NCI-H146 treated with DMSO at 0.1 percent for 48 hours (cell line): Measurements from ENCODE around the gene SUCLG2.

Experiments
- DNase-seq: peaks from one replicate; lab custom pipeline; 2025; ENCODE audit not compliant: unreplicated experiment; lab: John Stamatoyannopoulos, UW

The SUCLG2 gene

DNA sequence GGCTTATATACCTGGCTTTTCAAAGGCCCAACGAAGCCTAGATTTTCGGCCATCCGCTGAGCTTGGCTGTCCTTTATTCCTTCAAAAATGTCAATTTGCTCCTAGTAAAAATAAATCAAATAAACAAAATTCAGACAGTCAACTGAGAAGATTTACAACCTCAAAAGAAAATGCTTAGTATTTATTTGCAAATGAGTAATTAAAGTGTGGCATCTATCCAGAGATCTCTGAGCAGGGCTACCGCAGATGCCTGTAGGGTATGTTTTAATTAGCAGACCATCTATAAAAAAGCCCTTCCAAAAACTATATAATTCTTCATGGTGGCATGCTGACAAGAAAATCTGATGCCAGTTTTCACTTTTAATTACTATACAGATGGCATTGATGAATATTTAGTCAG, 136.2 kb downstream of the SUCLG2 start:
- DNase-seq: no peak

DNA sequence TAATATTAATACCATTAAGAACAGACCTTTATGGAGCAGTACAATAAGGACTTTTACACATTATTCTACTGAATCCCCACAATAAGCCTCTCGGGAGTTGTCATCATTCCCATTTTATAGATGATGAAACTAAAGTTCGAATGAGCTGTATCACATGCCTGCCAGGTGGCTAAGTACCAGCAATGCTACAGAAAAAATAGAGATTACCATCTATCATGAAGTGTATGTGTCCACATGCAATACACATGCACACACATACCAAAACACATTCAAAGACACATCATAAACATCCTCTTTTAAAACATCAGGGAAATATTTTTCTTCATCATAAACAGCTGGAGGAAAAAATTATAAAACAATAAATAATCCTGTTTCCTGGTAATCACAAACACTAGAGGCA, 136.6 kb downstream of the SUCLG2 start:
- DNase-seq: no peak

DNA sequence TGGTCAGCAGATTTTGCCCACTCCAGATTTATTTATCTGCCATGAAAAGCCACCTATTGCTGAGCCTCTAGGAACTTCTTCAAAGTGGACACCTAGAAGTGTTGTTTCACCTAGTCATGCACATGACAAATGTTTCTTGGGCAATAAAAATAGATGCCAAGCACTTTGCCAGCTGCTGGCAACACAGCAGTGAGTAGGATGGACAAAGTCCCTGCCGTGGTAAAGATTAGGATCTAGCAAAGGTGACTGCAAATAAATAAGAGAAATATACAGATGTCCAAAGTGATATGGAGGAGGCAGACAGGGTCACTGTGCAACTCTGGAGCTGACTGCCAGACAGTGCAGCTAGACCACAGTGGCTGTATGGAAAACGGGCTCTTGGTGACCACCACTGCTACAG, 137.9 kb downstream of the SUCLG2 start:
- DNase-seq: no peak

DNA sequence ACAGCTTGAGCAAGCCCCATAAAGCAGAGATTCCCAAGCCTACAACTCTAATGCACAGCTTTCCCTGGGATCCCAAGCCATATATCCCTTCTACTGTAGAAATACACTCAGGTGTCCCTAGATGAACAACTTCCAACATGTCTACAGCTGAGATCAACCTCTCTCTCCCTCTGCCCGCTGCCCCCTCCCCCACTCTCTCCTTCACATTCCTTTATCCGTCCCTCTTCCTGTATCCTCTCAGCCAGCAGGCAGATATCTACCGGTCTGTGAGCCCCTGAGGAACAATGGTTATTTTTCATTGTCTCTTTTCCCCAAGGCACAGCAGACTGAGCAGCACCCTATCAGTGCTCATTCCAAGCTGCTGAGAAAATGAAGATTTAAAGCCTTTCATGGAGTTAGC, 138.6 kb downstream of the SUCLG2 start:
- no peak for DNase-seq

DNA sequence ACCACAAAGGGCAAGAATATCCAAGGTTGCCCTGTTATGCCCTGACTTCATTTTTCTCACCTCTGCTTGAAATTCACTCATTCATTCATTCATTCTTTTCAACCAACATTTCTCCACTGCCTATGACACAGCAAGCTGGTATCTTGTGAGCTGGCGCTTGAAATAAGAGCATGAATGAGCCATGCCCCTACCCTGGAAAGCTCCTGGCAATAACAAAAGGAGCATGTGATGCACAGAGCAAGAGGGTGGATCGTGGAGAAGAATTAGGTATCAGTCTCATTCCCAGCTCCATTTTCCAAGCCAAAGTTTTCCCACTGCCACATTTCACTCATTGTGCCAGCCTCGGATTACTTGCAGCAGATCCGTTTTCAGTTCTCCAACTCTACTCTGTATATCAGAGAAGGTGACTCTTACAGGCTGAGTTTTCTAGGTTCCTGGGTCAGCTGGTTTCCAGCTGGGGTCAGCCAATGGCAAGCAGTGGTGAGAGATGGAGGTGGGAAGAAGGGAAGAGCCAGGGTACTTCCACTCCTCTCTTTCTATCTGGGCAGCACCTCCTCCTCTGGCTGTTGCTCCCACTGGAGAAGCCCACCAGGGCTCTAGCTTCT, 144.8 kb downstream of the SUCLG2 start:
- DNase-seq: no peak

DNA sequence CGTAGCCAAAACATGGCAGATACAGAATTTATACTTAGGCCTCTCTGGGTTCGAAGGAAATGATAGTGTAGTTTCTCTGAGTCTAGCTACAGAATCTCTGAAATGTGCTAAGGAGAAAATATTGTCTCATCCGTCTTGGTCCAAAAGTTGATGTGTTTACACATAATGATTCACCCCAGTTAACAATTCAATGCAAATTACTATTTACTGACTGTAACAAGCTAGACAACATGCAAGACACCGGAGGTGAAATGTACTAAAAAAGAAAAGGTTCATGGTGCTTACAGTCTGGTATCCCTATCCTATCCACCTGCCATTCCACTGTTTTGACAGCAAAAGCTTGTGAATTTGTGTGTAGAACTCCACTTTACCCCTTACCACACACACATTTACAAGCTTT, 146.8 kb downstream of the SUCLG2 start:
- no peak for DNase-seq

DNA sequence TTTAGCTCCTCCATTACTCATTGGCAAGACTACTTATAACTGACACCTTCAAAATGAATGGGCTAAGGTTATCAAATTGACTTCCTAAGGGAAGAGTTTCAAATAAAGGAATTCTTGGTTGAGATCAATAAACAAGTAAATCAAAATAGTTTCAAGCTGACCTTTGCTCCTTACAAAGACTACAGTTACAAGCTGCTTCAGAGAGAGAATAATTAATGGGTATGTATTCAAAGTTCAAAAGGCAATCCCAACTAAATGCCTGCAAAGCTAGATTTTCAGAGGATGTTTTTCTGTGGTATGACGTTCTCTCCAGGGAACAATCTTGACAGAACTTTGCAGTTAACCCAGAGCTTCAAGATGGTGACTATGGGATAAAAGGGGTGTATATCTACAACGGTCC, 153.7 kb downstream of the SUCLG2 start:
- DNase-seq: no peak

DNA sequence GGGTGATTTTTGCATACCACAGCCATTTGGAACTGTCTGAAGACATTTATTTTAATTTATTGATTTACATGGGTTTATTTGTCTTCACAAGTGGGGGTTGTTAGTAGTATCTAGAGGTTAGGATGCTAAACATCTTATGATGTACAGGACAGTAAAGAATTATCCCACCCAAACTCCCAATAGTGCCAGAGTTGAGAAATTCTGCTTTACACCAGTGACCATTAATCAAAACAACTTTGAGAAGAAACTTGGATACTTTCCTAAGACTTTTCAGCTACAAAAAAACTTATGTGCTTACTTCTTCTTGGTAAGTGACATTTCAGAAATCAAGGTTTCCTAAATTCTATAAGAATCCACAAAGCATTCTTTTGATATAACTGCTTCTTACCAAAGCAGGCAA, 156.7 kb downstream of the SUCLG2 start:
- DNase-seq: no peak

DNA sequence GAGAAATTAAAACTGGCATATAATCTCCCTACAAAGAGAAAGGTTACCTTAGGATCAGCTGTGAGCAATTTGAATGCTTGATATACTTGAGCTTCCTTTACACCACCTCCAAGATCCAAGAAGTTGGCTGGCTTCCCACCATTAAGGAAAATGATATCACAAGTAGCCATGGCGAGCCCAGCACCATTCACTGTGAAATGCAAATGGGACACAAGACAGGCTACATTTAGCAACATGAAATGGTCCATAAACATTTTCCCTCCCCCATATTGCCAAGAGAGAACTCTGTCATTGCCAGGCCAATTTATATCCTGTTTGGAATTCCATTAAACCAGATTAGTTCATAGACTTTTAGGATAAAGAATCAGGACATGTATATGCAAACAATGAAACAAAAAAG, 158.7 kb downstream of the SUCLG2 start:
- no peak for DNase-seq

DNA sequence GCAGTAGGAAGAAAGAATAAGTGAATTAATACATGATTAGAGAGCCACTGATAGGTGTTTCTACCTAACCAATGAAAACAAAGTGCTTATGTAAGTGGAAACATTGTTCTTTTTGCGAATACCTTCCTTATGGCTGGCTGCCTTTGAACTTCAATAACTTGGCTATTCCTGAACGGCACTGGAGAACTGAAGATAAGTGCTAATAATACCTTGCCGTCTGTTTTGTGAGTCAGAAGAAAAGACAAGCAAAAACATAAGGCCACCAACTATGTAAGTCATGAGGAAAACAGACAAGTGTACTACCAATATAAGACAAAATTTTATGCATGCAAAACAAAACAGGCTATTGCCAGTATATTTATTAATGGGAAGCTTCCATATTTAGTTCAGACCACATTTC, 160.6 kb downstream of the SUCLG2 start:
- DNase-seq: no peak

DNA sequence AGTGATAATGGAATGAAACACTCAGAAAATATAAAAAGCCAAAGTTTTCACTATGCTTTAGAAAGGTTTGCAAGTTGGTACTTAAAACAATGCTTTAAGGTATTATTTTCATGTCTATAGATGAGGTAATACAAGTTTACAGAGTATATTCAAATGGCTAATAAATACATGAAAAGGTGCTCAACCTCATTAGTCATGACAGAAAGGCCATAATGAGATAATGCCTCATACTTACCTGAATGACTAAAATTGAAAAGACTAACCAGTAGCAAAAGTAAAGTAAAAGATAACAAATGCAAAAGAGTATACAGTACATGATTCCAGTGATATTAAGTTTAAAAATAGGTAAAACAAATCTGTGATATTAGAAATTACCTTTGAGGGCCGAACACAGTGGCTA, 163.8 kb downstream of the SUCLG2 start:
- no peak for DNase-seq

DNA sequence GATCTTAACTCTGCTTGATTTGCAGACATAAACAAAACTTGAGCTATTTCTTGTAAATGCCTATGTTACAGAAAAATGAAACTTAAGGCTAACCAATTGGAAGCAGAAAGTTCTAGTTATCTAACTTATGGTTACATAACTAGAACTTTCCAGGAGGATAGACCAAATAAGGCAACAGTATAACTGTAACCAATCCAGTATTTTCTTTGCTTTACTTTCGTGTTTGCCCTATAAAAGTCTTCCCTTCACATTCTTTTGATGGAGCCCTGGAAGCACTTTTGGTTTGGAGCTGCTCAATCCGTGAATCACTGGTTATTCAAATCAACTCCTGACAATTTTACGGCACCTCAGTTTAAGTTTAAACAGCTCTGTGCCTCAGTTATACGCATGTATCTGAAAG, 164.6 kb downstream of the SUCLG2 start:
- no peak for DNase-seq

DNA sequence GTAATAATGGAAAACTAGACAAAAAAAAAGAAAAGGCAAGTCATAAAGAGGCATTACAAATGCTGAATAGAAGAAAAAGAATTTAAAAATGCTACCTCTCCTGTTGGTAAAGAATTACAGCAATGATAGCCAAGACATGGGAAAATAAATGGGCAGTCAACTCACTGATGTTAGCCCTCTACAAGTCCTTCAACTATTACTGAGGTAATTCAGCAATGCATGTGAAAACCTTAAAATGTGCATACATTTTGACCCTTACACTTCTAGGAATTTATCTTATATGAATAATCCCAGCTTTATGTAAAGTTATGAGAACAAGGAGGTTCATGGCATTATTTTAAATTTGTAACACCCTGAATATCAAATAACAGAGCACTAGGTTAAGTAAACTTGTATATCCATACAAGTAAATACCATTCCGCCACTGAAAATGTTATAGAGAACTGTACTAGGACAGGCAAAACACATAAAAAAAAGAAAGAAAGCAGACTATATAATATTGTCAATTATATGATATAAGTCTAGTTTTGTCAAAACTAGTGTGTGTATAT, 166.8 kb downstream of the SUCLG2 start:
- no peak for DNase-seq

DNA sequence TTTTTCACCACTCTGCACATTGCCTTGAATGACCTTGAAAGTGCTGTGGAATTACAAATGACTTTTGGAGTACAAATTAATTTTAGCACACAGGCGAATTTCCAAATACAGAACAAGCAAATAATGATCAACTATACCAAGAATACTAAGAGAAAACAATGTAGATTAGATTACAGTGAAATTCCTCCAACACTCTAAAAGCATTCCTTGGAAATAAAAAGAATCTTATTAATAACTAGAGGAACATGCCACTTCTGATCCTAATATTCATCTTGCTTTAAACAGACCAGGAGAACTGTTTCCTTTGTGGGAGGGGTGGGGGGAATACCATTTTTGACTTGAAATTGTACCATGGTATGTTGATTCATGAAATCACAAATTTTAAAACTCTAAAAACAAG, 167.5 kb downstream of the SUCLG2 start:
- no peak for DNase-seq

DNA sequence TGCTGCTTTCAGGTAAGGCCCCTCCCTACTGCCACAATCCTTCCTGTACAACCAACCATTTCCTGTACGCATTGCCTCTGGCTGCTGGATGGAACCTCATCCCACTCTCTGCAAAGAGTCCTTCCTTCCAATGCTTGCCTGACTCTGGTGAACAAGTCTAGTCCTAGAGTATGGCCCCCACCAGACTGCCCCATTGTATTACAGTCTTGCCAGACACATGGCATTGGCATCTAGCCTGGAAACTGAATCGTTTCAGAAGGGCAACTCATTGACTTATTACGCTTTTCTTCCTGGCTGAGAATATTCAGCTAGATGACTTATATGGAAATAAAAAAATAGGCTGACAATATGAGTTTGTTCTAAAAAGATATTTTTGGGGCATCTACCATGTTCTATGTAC, 170.3 kb downstream of the SUCLG2 start:
- no peak for DNase-seq

DNA sequence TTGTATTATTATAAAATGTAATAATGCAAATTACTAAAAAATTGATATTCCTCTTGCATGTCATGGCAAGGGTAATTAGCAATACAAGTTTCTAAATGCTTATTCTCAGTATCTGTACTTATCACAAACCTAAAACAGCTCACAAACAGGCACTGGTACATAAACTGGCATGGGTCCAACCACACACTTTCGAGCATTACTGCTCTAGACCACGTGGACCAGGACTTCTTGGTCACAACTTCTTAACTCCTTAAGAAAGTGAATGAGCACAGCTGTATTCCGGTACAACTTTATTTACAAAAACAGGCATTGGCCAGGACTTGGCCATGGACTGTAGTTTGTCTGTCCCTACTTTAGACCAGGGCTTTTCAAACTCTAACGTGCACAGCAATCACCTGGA, 173.3 kb downstream of the SUCLG2 start:
- no peak for DNase-seq

DNA sequence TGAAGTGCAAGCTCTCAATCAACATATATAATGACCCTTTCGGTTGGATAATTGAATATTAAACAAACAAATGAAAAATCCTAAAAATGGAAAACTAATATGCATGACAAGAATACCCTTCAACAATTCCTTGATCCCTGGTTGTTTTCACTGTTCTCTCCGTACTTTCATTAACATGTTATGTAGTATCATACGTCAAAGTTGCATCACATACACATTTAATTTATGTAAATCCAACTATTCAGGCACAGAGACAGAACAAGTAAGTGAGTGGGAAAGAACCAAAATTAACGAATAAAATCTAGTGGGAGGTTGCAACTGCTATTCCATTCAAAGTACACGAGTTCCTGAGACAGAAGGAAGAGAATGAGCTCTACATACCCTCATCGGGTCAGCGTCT, 176.0 kb downstream of the SUCLG2 start:
- DNase-seq: no peak

DNA sequence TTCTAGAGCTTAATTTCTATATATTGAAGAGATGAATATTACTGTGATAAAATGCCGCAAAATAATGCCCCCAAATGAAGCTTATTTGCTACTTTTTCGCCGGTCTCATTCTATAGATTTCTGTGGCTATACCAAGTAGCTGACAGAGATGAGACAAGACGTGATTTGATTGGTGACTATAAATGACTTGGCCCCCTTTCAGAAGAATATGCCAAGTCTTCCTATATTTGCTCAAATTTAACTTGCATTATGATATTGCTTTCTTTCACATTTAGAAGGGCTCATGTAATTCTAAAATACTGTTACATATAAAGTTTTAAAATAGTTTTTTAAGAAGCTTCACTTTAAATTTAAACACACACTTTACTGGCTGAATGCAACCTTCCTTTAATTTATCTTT, 180.1 kb downstream of the SUCLG2 start:
- no peak for DNase-seq

DNA sequence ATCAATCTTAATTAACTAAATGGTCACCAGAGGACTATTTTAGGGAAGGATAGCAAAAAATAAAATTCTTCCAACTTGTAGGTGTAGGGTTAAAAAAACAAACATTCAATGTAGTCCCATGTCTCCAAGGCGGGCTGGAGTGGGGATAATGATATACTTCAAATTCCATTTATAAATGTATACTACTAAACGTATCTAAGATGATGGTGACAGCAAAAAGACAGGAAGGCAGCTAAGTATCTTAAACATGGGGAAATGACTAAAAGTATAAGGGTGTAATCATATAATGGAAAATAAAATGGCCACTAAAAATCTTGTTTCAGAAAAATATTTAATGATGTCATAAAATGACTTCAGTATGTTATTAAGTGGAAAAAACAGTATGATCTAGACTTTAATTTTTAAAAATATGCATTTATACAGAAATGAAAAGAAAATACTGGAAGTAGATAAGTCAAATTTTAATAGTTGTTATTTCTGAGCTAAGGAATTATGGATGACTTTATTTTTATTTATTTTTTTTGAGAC, 181.7 kb downstream of the SUCLG2 start:
- no peak for DNase-seq

DNA sequence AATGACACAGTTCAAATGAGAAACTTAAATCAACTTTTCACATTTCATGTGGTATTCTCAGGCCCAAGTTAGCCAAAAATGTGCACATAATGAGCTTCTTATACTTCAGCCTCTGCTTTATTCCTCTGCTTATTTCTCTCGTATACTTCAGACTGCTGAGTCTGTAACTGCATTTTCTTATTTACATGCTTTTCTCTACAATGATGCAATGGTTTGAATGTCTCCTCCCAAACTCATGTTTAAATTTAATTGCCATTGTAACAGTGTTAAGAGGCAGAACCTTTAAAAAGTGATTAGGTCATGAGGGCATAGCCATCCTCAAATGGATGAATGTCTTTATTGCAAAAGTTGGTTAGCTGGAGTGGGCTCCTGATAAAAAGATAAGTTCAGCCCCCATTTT, 184.2 kb downstream of the SUCLG2 start:
- no peak for DNase-seq

DNA sequence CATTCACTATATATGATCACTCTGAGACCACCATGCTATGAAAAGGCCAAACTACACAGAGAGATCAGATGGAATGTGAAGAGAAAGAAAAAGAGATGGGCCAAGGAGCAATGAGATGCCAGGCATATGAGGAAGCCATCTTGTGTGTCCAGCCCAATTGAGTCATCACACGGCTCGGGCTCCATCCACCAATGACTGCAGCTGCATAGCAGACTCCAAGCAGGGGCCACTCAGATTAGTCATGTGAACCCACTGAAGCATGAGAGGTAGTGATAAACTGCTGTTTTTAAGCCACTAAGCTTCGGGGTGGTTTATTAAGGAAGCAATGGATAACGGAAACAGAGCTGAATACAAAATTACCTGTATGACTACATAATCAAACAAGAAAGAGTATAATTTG, 185.9 kb downstream of the SUCLG2 start:
- no peak for DNase-seq

DNA sequence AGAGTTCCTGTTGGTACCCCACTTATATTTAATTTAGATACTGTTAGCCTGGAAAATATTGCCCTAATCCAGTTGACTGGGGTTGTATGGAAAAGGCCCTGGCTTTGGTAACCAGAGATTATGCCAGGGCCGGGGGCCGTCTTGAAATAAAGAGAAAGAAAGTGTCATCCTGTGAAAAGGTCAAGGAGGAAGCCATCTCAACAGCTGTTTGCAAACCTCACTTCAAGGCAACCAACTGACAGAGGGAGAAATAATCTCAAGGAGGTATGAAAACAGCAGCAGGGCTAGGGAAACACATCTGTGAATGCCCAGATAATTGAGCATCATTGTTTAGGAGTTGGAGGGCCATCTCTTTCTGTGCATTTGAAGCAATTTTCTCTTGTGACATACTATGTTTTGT, 190.8 kb downstream of the SUCLG2 start:
- no peak for DNase-seq

DNA sequence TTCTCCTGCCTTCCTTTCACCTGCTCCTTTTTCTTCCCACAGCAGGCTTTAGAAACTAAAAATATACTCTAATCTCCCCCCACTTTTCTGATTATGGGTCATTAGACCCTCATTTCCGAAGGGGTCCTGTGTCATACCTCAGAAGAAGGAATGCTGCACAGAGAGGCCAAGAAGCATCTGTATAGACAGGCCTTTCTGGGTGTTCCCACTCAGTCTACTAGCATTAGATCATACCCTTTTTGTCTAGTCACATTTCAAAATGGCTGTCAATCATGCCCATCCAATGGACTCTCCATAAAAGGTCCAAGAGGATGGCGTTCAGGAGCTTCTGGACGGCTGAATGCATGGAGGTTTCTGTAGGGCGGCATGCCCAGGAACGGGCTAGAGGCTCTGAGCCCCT, 192.2 kb downstream of the SUCLG2 start:
- DNase-seq: no peak
